Measurements from ENCODE around the gene CREB5. TPM values are rescaled to one million over a fixed set of nuclear protein-coding genes. Genes with fewer than 3 reads are reported as not detected.

The CREB5 gene
- total and polyA plus RNA-seq, 2 of the 8 experiments (the other 6 are each of a cell fraction or from before 2014, with no cell fraction given) = 2.4 to 2.7 TPM

DNA sequence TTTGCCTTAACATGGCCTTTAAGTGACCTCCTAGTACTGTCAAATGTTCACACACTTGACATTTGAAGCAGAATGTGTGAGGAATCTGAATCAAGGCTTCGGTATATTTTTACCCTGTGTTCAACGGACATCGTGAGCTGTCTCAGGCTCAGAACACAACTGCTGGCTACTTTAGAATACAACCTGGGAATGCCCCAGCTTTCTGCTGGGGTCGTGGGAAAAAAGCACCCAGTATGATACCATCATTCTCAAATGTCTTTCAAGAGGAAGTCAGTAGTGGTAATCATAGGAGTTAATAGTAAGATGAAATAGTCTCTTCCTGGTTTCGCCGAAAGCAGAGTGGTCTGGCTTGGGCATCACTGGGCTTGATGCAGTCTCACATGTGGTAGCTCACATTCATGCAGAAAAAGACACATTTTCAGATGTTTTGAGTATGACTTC lies 67.2 kb downstream of the CREB5 start:
- H3K23me2 ChIP-seq (ENCODE audit: low read depth, low read length) = no peaks in the 10 kb centered on the region
- H2AK5ac ChIP-seq (ENCODE audit: low read depth, low read length) = no peak overlapping the region
- no peak overlapping the region for H4K91ac ChIP-seq (replicated peaks; ENCODE audit: insufficient read length, low read length)
- H2BK15ac ChIP-seq (ENCODE audit: low read length) = no peak overlapping the region
- H2AFZ ChIP-seq (ENCODE audit: low read length) = no peak overlapping the region
- H3K79me2 ChIP-seq (ENCODE audit: control insufficient read depth in 1 of 2, insufficient read depth in 2 of 2, low read length in 2 of 2) = no peaks in the 10 kb centered on the region
- no peak overlapping the region for H4K5ac ChIP-seq (ENCODE audit: insufficient read length, low read depth, low read length)
- no peaks in the 10 kb centered on the region for H3K36me3 ChIP-seq (ENCODE audit: control insufficient read depth in 2 of 4, insufficient read depth in 4 of 4, low read length in 3 of 4)
- no peak overlapping the region; the same call in 1 of the 2 replicates for H2BK20ac ChIP-seq (ENCODE audit: low read length)
- no peak overlapping the region for H2BK120ac ChIP-seq (replicated peaks; ENCODE audit: low read depth, low read length)
- no peak overlapping the region for H3K14ac ChIP-seq (ENCODE audit: insufficient read length)
- FAIRE-seq = no peak
- H2BK5ac ChIP-seq (ENCODE audit: low read depth, low read length) = no peak overlapping the region
- no peaks in the 10 kb centered on the region for H3K79me1 ChIP-seq (ENCODE audit: low read depth, low read length)
- H3K4ac ChIP-seq (replicated peaks; ENCODE audit: insufficient read length, low read depth, low read length) = no peak overlapping the region
- no peaks in the 10 kb centered on the region for H4K20me1 ChIP-seq (replicated peaks in 1 of 2; ENCODE audit: control insufficient read depth in 1 of 2, insufficient read depth in 2 of 2, low read length in 2 of 2)
- H3K9ac ChIP-seq (replicated peaks in 1 of 4; ENCODE audit: extremely low read depth in 1 of 4, low read depth in 3 of 4, low read length in 3 of 4) = no peak overlapping the region
- 90% methylated on average over 6 of the region's 6 CpGs; no CpG with 5 or more reads in 1 of the 2 experiments for WGBS, 2 experiments (ENCODE audit: extremely low coverage in 1 of 2, insufficient coverage in 1 of 2, insufficient read length in 1 of 2, insufficient replicate concordance in 2 of 2, low coverage in 1 of 2, low lambda C conversion rate in 2 of 2, missing lambda C conversion rate in 1 of 2)
- H3K23ac ChIP-seq (ENCODE audit: insufficient read length) = no peak overlapping the region
- peaks cover 10 to 27% (median 19%) of the 10 kb centered on the region in 4 experiments for H3K4me1 ChIP-seq (replicated peaks in 1 of 4; ENCODE audit: control insufficient read depth in 3 of 4, insufficient read depth in 4 of 4, low read length in 3 of 4)
- no peak overlapping the region for H2BK12ac ChIP-seq (ENCODE audit: low read depth, low read length)
- ChIA-PET CTCF (ENCODE audit: partially characterized antibody) (no interaction called here), POLR2A (ENCODE audit: partially characterized antibody) (interaction anchor here (0.6 kb wide), 1 partner anchor 148 kb away, joined by 5 read pairs; no protein-coding TSS in a partner anchor)
- no peak overlapping the region; the same call in 1 of the 2 replicates for H4K8ac ChIP-seq (ENCODE audit: extremely low read depth, insufficient read depth, low read length)
- no peak overlapping the region for H3K18ac ChIP-seq (ENCODE audit: extremely low read depth, low read length)
- H3K4me3 ChIP-seq (ENCODE audit: extremely low read depth in 1 of 4, insufficient read depth in 2 of 4, low read depth in 3 of 4, low read length in 4 of 4) = no peak overlapping the region
- no peak for DNase-seq (ENCODE audit: low read depth in 1 of 2, low spot score in 2 of 2)
- no peak overlapping the region for H3K56ac ChIP-seq (replicated peaks; ENCODE audit: insufficient read length, low read depth, low read length)
- no peak overlapping the region for H3K4me2 ChIP-seq (ENCODE audit: insufficient read depth in 1 of 2, low read depth in 2 of 2, low read length in 2 of 2)
- H3K27me3 ChIP-seq (replicated peaks in 1 of 4; ENCODE audit: control insufficient read depth in 3 of 4, extremely low read depth in 1 of 4, insufficient read depth in 3 of 4, low read length in 3 of 4) = no peaks in the 10 kb centered on the region
- no peak overlapping the region for H3K27ac ChIP-seq (ENCODE audit: low read depth, low read length)
- no peaks in the 10 kb centered on the region for H3K9me3 ChIP-seq (ENCODE audit: insufficient read depth in 2 of 2, low read depth in 1 of 2, low read length in 1 of 2)
- TF ChIP-seq EP300 (IDR thresholded peaks at IDR 0.05; ENCODE audit: borderline replicate concordance in 1 of 2, low read depth in 2 of 2, low read length in 2 of 2) = no peak
- TF ChIP-seq SIN3A (conservative IDR thresholded peaks at IDR 0.05 in 1 of 2, IDR thresholded peaks at IDR 0.05 in 1 of 2; ENCODE audit: low read depth in 1 of 2, low read length in 2 of 2) = no peak
- TF ChIP-seq, protein P1, sequence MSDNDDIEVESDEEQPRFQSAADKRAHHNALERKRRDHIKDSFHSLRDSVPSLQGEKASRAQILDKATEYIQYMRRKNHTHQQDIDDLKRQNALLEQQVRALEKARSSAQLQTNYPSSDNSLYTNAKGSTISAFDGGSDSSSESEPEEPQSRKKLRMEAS (IDR thresholded peaks at IDR 0.05) = no peak
- TF ChIP-seq BACH1 (IDR thresholded peaks at IDR 0.05; ENCODE audit: low read length) = no peak
- no peak for TF ChIP-seq JUND (IDR thresholded peaks at IDR 0.05; ENCODE audit: low read length)
- no peak for TF ChIP-seq KDM1A (IDR thresholded peaks at IDR 0.05; ENCODE audit: borderline replicate concordance, low read length)
- no peak for TF ChIP-seq POU5F1 (IDR thresholded peaks at IDR 0.05; ENCODE audit: low read depth, low read length)
- no peak for TF ChIP-seq RFX5 (IDR thresholded peaks at IDR 0.05; ENCODE audit: borderline replicate concordance, low read depth, low read length)
